ENCODE results near the gene NUP58.

Gene NUP58, protein sequence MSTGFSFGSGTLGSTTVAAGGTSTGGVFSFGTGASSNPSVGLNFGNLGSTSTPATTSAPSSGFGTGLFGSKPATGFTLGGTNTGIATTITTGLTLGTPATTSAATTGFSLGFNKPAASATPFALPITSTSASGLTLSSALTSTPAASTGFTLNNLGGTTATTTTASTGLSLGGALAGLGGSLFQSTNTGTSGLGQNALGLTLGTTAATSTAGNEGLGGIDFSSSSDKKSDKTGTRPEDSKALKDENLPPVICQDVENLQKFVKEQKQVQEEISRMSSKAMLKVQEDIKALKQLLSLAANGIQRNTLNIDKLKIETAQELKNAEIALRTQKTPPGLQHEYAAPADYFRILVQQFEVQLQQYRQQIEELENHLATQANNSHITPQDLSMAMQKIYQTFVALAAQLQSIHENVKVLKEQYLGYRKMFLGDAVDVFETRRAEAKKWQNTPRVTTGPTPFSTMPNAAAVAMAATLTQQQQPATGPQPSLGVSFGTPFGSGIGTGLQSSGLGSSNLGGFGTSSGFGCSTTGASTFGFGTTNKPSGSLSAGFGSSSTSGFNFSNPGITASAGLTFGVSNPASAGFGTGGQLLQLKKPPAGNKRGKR

GRCh38 chr13:25301347-25302113 lies at the start of gene NUP58:
TSS of gene NUP58 (plus strand) at chr13:25301625. CDS start at chr13:25301774, 149 bp downstream.
- peak; percentile 71 for DNase-seq

DNA sequence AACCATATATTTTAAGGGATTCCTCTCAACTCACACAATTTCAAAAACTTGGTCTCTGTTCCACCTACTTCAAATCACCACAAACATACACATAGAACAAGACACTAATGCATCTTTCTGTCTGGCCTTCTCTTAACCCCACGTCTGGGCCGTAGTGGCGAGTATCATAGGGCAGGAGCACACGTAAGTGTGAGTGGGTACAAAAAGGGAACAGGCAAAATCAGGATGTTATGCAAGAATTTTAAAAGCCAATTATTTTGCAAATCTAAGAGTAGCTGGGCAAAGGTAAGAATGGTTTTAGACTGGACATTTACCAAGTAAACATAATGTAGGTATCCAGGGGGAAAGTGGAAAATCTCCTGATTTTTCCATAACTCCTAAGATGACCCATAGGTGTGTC lies 49.2 kb upstream of the NUP58 start:
- DNase-seq: no peak

GRCh38 chr13:25252752-25253151 lies 48.7 kb upstream of the NUP58 start:
- DNase-seq: no peak

DNA sequence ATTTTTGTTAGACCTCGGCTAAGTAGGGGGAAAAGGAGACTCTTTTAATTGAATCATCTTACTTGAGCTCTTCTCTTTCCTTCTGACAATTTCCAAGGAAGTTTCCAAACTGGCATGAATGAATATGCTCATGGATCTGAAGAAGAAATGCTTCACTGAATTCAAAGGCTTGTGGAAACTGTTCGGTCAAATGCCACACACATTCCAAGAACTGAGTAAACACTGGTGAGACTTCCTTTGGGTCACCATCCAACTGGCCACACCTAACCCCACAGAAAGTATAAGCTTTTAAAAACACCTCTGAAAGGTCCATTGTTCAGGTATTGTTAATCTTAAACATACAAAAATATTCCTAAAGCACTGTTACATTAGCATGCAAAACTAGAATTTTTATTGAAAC lies 47.7 kb upstream of the NUP58 start:
- DNase-seq: no peak

DNA sequence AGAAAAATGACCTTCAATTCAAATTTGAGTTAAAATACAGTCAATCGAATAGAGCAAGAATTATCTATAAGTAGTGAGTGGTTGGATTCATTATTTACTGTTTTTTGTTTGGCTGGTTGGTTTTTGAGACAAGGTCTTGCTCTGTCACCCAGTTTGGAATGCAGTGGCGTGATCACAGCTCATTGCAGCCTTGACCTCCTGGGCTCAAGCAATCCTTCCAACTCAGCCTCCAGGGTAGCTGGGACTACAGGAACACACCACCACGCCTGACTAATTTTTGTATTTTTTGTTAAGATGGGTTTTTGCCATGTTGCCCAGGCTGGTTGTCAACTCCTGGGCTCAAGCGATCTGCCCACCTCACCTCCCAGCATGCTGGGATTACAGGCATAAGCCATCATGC lies 39.2 kb upstream of the NUP58 start:
- DNase-seq: no peak

DNA sequence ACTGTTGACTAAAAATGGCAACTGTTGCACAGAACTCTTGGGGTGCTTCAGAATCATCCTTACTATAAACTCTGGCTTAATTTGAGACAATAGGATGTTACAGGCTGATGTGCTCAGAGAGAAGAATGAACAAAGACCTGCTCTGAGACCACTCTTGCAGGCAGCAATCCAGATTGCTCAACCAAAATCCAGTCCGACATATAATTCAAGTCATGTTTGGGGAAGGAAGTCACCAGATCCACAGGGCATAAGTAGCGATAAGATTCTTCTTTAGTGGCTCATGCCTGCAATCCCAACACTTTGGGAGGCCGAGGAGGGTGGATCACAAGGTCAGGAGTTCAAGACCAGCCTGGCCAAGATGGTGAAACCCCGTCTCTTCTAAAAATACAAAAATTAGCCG lies 34.7 kb upstream of the NUP58 start:
- DNase-seq: no peak

DNA sequence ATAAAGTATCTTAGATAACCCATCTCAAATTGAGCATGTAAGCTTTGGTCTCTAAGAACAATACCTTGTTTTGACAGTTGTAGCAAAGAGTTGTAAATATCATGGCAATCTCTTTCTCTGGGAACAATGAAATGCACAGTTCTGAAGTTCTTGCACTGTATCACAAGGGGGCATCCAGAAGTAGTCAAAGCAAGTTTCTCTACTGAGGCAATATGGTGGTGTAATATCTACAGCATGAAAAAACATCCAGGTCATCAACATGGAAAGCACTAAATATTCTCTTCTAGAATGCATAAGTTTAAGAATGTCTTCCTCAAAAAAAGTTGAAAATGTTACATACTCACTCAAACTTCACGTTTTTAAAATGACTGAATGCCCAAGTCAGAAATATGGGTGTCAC lies 33.7 kb upstream of the NUP58 start:
- no peak for DNase-seq

DNA sequence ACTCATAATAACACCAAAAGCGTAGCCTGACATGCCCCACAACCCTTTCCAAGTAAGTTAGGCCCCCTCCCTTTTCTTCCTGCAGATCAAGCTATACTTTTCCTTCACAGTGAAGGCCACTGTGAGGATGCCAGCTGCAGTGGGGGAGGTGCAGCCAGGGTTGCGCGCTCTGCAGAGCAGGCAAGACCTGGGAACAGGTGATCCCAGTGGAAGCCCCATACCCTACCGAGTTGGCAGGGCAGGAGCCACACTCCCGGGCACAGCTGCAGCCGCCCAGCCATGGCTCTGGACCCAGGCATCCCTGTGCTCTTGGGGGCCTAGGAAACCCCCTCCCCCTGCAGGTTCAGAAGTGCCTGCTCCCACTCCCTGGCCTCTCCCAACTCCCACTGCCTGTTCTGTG lies 32.9 kb upstream of the NUP58 start:
- no peak for DNase-seq

GRCh38 chr13:25276748-25277147 lies 24.7 kb upstream of the NUP58 start:
- DNase-seq: no peak

- DNase-seq: no peak
Measured at GRCh38 chr13:25280396-25280795, 21.0 kb upstream of the NUP58 start.

- no peak for DNase-seq
Measured at GRCh38 chr13:25281193-25281934, 20.1 kb upstream of the NUP58 start.

- DNase-seq: no peak
Measured at GRCh38 chr13:25281935-25282332, 19.5 kb upstream of the NUP58 start.

DNA sequence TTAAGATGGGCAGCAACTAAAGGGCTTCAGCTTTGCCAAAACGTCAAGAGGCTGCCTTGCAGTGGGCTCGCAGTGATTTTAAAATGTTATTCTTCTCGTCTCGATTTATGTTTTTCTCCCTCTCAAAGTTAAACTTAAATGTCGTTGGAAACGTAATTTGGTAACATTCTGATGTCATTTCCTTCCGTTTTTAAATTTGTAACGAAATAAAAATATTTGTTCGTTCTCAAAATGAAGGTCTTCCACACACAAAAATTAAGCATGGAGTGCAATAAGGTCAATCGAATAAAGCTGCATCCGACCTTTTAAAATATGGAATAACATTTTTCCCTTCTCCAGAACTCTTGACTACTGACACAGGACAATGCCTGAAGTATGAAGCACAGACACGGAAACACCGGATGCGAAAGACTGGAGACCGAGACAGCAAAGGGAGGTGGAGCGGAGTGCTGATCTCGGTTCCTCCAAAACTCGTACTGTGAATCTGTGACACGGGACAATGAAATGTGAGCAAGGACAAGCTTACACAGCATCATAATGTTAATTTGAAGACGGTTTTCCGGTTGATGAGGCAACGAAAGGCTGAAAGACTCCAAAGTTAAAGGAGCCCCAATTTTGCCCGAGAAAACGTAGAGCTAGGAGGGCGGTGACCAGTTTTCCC lies 15.0 kb upstream of the NUP58 start:
- no peak for DNase-seq

DNA sequence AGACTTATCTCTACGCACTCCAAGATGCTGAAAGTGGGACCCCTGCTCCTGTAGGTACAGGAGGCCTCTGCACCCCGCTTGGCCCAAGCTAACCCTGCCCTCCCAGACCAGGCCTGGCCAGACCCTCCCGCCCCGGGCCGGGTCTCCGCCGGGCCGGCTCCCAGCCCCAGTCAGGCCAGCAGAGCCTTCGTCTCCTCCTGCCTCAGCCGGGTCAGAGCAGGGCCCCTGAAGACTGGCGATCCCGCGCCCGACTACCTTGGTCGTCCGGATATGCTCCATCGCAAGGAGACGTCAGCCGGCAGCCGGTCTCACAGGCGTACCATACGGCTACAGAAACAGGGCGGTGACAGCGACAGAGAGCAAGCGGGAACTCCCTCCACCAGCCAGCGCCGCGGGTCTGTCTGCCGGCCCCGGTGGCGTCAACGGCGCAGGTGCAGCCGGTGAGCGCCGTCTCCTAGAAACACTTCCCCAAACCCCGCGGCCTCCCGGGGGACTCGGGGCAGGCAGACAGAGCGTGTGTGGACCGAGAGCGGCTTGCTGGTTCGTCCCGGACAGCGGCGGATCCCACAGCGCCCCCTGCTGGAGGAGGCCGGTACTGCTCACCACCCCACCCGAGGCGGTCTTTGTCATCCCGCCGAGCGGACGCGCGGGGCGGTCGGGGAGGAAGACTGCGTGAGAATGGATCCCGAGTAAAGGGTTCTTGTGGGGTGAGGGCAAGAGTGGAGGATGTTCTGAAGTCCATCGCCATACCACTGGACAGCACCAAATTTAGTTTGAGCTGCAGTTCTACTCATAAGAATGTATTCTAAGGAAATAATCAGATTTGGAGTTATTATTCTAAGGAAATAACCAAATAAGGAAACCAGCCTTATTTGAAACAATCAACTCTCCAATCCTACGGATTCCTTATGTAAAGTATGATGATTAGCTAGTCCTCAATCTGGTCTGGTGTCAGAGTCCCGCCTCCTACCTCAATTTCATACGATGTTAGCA lies 14.2 kb upstream of the NUP58 start, which contains the start of gene MTMR6:
MTMR6 (minus strand) TSS at position 520 of the 993 bp plus-strand sequence; CDS start at position 279, 241 bp downstream.
- DNase-seq: peak; percentile 69

DNA sequence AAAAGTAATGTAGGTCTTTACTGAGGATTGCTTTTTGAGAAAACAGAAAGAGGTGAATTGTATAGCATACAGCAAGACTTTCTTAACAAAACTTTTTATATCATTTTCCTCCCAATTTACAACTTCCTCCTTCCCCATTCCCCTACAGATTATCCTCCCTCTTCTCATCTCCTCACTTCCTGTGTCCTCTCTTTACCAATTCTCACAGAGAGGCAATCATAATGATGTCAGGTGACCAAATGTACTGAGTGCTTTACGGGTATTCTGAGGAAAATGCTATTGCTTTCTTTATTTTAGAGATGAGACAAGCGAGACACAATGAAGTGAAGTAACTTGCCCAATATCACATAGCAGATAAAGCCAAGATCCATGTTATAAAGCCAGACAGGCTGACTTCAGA lies 12.5 kb upstream of the NUP58 start:
- no peak for DNase-seq

DNA sequence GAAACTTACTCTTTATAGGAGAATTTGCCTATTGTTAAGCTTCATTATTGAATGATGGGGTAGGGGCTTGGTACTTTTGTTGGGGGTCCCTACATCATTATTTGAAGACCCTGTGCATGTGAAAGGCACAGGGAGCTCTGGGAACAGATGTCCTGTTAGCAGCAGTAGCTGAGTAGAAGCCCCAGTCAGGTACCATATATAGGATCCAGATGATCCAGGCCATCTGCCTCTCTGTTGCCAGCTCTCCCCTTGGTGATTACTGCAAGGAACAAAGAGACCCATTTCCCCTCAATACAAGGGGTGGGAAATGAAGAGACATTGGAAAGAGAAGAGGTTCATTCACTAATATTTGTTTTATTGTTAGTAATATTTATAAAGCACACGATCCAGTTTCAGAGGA lies 9.7 kb upstream of the NUP58 start:
- DNase-seq: no peak

DNA sequence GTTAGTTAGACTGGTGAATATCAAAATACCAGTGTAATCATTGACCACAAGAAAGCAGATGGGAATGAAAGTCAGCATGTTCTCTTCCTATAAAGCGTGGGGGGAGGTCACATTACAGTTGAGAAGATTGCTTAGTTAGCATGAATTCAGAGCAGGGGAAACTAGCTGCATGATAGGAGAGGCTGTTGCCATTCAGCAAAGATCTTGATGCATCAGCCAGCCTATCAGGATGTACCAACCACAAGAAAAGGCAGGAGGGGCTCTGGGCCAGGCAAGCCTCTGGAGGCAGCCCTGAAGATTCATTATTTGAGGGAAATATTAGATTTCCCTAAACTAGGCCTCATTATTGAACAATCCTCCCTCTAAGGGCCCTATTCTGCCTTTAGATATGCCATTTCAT lies 9.1 kb upstream of the NUP58 start:
- DNase-seq: peak; percentile 10

GRCh38 chr13:25295228-25295627 lies 6.2 kb upstream of the NUP58 start:
- DNase-seq: no peak

DNA sequence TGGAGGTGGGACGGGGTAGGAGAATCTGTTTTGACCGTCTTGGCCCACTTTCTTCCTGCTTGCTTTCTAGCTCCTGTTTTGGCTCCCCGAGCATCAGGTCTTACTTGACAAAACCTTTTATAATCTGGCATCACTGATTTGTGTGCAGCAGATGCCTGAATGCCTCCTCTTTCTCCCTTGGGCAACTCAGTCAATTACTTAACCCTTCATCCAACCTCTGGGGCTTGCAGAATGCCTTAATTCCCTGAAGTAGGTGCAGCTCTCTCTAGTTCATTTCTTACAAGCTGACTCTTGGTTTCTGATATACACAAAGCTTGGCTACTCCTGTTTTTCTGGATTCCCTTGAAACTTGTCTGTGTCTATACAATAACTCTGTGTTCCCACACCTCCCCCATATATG lies 5.7 kb upstream of the NUP58 start:
- no peak for DNase-seq

- DNase-seq: no peak
Measured at GRCh38 chr13:25300861-25301346, 521 bp upstream of the NUP58 start.

- DNase-seq: no peak
Measured at GRCh38 chr13:25302121-25302520, 696 bp downstream of the NUP58 start.
